ENCODE results near the gene ARHGAP6.
"Not testable (repeated sequence)": the region's sequence is repeated elsewhere in the genome, so short reads cannot be mapped to it uniquely, and the experiment has no call there.

The ARHGAP6 gene

DNA sequence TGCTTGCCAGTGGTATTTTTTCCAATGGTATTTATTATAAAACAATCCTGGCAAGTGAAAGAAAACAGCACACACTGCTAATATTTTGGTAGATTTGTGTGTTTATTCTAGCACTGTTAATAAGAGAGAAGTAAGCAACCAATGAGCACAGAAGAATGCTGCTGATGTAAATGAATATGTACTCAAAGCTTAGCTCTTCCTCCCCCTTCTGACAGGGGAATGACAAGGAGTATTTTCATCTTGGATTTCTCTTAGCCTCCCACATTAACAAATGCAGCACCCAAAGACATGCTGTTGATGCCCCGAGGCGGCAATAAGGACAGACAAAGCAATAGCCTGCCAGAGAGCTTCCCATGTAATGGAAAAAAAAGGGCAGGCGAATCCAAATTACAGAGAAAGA, 18.6 kb downstream of the ARHGAP6 start:
- no peaks in the 10 kb centered on the region for H3K9me3 ChIP-seq (ENCODE audit: control insufficient read depth, low read length)
- no peak overlapping the region for H3K4me3 ChIP-seq (ENCODE audit: insufficient read depth, low read depth, low read length)
- no peak overlapping the region for H3K27ac ChIP-seq (ENCODE audit: insufficient read depth, low read depth, low read length, poor library complexity, severe bottlenecking)
- WGBS, 2 experiments = 82 to 90% methylated on average over 3 of the region's 3 CpGs
- H3K36me3 ChIP-seq (ENCODE audit: control insufficient read depth, insufficient read depth, low read length) = no peaks in the 10 kb centered on the region
- H3K27me3 ChIP-seq (ENCODE audit: control insufficient read depth, insufficient read depth, low read length, poor library complexity, severe bottlenecking) = no peaks in the 10 kb centered on the region
- H3K4me1 ChIP-seq (ENCODE audit: control insufficient read depth, insufficient read depth, low read length) = no peaks in the 10 kb centered on the region

DNA sequence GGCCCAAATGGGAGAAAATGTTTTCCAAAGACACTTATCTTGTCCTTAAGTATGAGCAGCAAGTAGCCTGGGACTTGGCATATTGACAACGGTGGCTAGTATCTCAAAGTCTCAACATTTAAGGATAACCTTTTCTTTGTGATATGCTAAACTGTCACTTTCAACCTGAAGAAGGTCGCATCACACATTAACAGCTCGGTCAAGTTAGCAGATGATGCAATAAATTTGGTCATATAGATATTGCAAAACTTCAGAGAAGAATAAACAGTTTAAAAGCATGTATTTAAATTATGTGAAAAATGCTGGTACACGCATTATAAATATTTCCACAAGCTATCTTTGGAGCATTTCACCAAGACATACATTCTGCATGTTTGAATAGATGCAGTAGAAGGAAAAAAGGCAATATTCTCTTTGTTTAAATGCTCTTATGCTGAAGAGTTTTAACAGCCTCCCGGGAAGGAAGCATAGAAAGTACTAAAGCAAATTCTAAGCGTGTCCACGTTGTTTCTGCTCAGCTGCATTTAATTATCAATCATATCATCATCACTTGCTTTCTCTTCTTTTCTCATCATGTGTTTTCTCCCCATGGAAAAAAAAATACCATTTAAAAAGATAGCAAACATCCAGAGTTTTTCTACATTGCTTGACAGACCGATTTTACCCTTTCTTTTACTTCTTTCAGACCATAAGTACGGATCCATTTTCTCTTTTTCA, 24.2 kb downstream of the ARHGAP6 start:
- H3K36me3 ChIP-seq (ENCODE audit: control insufficient read depth, insufficient read depth, low read length) = no peaks in the 10 kb centered on the region
- no peak overlapping the region for H3K27ac ChIP-seq (ENCODE audit: insufficient read depth, low read depth, low read length, poor library complexity, severe bottlenecking)
- H3K4me1 ChIP-seq (ENCODE audit: control insufficient read depth, insufficient read depth, low read length) = no peaks in the 10 kb centered on the region
- no peaks in the 10 kb centered on the region for H3K9me3 ChIP-seq (ENCODE audit: control insufficient read depth, low read length)
- no peak overlapping the region for H3K4me3 ChIP-seq (ENCODE audit: insufficient read depth, low read depth, low read length)
- no peaks in the 10 kb centered on the region for H3K27me3 ChIP-seq (ENCODE audit: control insufficient read depth, insufficient read depth, low read length, poor library complexity, severe bottlenecking)
- WGBS, 2 experiments = 85 to 97% methylated on average over 5 to 6 of the region's 9 CpGs

DNA sequence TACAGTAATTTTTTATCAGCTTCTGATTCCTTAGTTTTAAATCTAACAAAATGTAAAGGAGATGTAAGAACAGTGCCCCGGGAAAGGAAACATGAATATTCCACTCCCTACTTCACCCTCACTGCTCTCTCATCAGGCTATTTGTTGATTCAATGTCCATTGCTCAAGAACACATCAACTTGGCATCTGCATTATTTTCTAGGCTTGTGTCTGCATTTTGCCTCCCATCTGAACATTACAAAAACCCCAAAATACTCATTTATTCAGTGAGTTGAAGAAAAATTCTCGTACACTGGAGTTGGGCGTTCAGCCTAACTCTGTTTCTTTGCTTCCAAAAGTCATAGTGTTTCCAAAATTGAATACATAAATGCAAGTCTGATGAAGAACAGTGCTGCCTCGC, 25.6 kb downstream of the ARHGAP6 start:
- H3K27me3 ChIP-seq (ENCODE audit: control insufficient read depth, insufficient read depth, low read length, poor library complexity, severe bottlenecking) = no peaks in the 10 kb centered on the region
- H3K4me3 ChIP-seq (ENCODE audit: insufficient read depth, low read depth, low read length) = no peak overlapping the region
- no peaks in the 10 kb centered on the region for H3K36me3 ChIP-seq (ENCODE audit: control insufficient read depth, insufficient read depth, low read length)
- no peak overlapping the region for H3K27ac ChIP-seq (ENCODE audit: insufficient read depth, low read depth, low read length, poor library complexity, severe bottlenecking)
- 94 to 100% methylated on average over 4 of the region's 4 CpGs for WGBS, 2 experiments
- H3K4me1 ChIP-seq (ENCODE audit: control insufficient read depth, insufficient read depth, low read length) = no peaks in the 10 kb centered on the region
- H3K9me3 ChIP-seq (ENCODE audit: control insufficient read depth, low read length) = no peaks in the 10 kb centered on the region

DNA sequence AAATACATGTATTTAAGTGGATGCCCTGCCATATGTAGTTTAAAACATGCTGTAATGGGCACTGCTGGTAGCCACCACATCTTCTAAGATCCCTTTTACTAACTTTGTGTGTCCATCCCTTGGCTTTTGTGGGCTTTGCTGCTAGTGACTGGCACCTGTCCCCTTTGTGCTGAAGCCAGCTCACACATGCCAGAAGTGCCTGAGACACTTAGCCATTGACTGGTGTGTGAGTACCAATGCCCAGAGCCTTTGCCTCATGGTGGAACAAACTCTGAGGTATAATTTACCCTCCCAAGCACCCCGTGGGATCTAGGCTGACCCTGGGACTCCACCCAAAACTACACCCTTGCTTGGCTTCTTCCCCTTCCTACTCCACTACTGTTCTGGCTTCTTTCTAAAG, 33.0 kb downstream of the ARHGAP6 start:
- 74 to 76% methylated on average over 1 of the region's 1 CpG for WGBS, 2 experiments
- Histone ChIP-seq H3K4me1 (ENCODE audit: control insufficient read depth, insufficient read depth, low read length) (no peaks in the 10 kb centered on the region), H3K36me3 (ENCODE audit: control insufficient read depth, insufficient read depth, low read length) (no peaks in the 10 kb centered on the region), H3K9me3 (ENCODE audit: control insufficient read depth, low read length) (no peaks in the 10 kb centered on the region), H3K27me3 (ENCODE audit: control insufficient read depth, insufficient read depth, low read length, poor library complexity, severe bottlenecking) (no peaks in the 10 kb centered on the region), H3K4me3 (ENCODE audit: insufficient read depth, low read depth, low read length) (no peak overlapping the region), H3K27ac (ENCODE audit: insufficient read depth, low read depth, low read length, poor library complexity, severe bottlenecking) (no peak overlapping the region)

DNA sequence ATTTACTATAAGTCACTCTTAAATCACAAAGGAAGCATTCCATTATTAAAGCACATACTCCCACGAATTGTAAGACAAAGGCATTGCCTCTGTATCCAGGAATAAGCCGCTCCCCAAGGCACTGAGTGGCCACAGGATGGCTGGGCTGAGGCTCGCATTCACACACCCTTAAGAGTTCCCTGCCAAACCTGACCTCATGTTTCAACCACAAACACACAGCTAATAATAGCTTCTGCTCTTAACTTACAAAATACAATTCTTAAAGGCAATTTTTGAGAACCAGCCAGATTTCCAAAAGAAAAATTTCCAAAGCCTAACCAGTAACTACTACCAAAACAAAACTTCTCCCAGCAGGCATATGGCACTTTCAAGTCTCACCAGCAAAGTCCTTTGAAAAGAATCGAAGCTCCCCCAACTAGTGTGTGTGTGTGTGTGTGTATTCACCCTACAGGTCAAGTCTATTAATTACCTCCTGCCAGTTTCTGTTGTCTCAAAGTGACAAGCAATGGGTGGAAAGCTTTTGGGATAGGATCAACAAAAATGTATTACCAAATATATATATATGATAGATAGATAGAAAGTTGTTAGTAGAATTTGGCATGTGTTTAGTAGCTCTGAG, 36.0 kb downstream of the ARHGAP6 start:
- no peaks in the 10 kb centered on the region for H3K4me1 ChIP-seq (ENCODE audit: control insufficient read depth, insufficient read depth, low read length)

DNA sequence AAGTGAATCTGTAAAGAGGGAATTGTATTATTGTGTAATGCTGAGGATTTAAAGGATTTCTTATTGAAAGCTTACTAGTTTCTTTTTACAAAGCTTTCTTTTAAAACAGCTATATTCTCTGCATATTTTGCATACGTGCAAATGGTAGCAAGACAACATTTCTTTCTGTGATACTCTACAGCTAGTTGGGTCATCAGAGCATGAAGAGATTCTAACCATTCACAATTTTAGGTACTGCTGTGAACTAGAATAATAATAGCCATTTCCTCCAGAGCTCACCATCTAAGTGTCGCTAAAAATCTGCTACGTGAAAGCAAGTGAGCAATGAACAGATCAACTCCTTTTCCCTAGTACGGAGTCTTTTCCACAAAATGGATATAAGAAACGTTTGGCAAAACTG, 37.3 kb downstream of the ARHGAP6 start:
- Histone ChIP-seq H3K4me1 (ENCODE audit: control insufficient read depth, insufficient read depth, low read length) (no peaks in the 10 kb centered on the region), H3K4me3 (ENCODE audit: insufficient read depth, low read depth, low read length) (no peak overlapping the region), H3K36me3 (ENCODE audit: control insufficient read depth, insufficient read depth, low read length) (no peaks in the 10 kb centered on the region), H3K27me3 (ENCODE audit: control insufficient read depth, insufficient read depth, low read length, poor library complexity, severe bottlenecking) (no peaks in the 10 kb centered on the region), H3K9me3 (ENCODE audit: control insufficient read depth, low read length) (no peaks in the 10 kb centered on the region), H3K27ac (ENCODE audit: insufficient read depth, low read depth, low read length, poor library complexity, severe bottlenecking) (no peak overlapping the region)
- WGBS, 2 experiments = 82 to 90% methylated on average over 4 of the region's 5 CpGs

More for the DNA sequence above, 36.0 kb downstream of the ARHGAP6 start:
- Histone ChIP-seq H3K9me3 (ENCODE audit: control insufficient read depth, low read length) (no peaks in the 10 kb centered on the region), H3K27me3 (ENCODE audit: control insufficient read depth, insufficient read depth, low read length, poor library complexity, severe bottlenecking) (no peaks in the 10 kb centered on the region), H3K27ac (ENCODE audit: insufficient read depth, low read depth, low read length, poor library complexity, severe bottlenecking) (no peak overlapping the region), H3K4me3 (ENCODE audit: insufficient read depth, low read depth, low read length) (no peak overlapping the region), H3K36me3 (ENCODE audit: control insufficient read depth, insufficient read depth, low read length) (no peaks in the 10 kb centered on the region)
- WGBS, 2 experiments = 71 to 75% methylated on average over 3 of the region's 4 CpGs

DNA sequence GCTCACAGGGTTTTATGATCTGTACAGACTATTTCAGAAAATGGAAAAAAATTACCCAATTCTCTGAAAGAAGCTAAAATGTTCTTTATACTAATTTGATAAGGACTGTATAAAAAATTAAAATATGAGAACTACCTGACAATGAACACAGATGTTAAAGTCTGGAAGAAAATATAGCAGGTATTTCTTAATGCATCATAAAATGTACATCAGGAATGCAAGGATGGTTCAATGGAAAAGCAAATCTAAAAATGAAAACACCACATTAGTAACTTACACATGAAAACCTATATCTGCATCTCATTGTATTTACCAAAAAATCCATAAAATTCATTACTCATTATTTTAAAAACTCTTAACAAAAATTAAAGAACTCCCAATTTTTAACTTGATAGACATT, 39.4 kb downstream of the ARHGAP6 start:
- no peaks in the 10 kb centered on the region for H3K9me3 ChIP-seq (ENCODE audit: control insufficient read depth, low read length)
- no peaks in the 10 kb centered on the region for H3K36me3 ChIP-seq (ENCODE audit: control insufficient read depth, insufficient read depth, low read length)
- H3K27me3 ChIP-seq (ENCODE audit: control insufficient read depth, insufficient read depth, low read length, poor library complexity, severe bottlenecking) = no peaks in the 10 kb centered on the region
- H3K27ac ChIP-seq (ENCODE audit: insufficient read depth, low read depth, low read length, poor library complexity, severe bottlenecking) = no peak overlapping the region
- H3K4me1 ChIP-seq (ENCODE audit: control insufficient read depth, insufficient read depth, low read length) = no peaks in the 10 kb centered on the region
- H3K4me3 ChIP-seq (ENCODE audit: insufficient read depth, low read depth, low read length) = no peak overlapping the region

DNA sequence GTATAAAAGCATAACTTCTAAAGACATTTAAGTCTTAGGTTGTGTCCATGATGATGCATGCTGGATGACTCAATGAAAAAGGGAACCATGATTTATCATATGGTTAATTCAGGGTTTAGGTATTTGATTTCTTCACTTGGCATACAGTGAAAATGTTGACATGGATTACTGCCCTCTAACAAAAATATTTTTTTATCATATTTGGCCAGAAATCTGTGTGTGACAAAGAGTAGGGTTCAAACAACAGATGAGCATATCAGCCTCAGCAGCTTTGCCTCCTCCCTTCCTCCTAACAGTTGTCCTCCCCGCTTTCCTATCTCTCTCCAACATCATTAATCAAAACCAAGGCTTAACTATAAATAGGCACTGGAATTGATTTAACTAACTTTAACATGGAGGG, 46.3 kb downstream of the ARHGAP6 start:
- 90% methylated on average over 1 of the region's 1 CpG; no CpG with 5 or more reads in 1 of the 2 experiments for WGBS, 2 experiments
- H3K4me3 ChIP-seq (ENCODE audit: insufficient read depth, low read depth, low read length) = no peak overlapping the region
- no peaks in the 10 kb centered on the region for H3K4me1 ChIP-seq (ENCODE audit: control insufficient read depth, insufficient read depth, low read length)
- no peaks in the 10 kb centered on the region for H3K36me3 ChIP-seq (ENCODE audit: control insufficient read depth, insufficient read depth, low read length)
- H3K27ac ChIP-seq (ENCODE audit: insufficient read depth, low read depth, low read length, poor library complexity, severe bottlenecking) = no peak overlapping the region
- H3K27me3 ChIP-seq (ENCODE audit: control insufficient read depth, insufficient read depth, low read length, poor library complexity, severe bottlenecking) = no peaks in the 10 kb centered on the region
- no peaks in the 10 kb centered on the region for H3K9me3 ChIP-seq (ENCODE audit: control insufficient read depth, low read length)

DNA sequence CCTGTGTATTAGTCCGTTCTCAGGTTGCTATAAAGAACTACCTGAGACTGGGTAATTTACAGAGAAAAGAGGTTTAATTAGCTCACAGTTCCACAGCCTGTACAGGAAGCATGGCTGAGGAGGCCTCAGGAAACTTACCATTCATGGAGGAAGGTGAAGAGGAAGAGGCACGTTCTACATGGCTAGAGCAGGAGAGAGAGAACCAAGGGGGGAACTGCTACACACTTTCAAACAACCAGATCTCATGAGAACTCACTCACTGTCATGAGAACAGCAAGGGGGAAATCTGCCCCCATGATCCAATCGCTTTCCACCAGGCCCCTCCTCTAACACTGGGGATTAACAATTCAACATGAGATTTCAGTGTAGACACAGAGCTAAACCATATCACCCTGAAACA, 51.5 kb downstream of the ARHGAP6 start:
- H3K27me3 ChIP-seq (ENCODE audit: control insufficient read depth, insufficient read depth, low read length, poor library complexity, severe bottlenecking); H3K4me1 ChIP-seq (ENCODE audit: control insufficient read depth, insufficient read depth, low read length); H3K4me3 ChIP-seq (ENCODE audit: insufficient read depth, low read depth, low read length); H3K9me3 ChIP-seq (ENCODE audit: control insufficient read depth, low read length); H3K27ac ChIP-seq (ENCODE audit: insufficient read depth, low read depth, low read length, poor library complexity, severe bottlenecking); H3K36me3 ChIP-seq (ENCODE audit: control insufficient read depth, insufficient read depth, low read length): not testable (repeated sequence)
- WGBS, 2 experiments = 85 to 92% methylated on average over 2 of the region's 3 CpGs

DNA sequence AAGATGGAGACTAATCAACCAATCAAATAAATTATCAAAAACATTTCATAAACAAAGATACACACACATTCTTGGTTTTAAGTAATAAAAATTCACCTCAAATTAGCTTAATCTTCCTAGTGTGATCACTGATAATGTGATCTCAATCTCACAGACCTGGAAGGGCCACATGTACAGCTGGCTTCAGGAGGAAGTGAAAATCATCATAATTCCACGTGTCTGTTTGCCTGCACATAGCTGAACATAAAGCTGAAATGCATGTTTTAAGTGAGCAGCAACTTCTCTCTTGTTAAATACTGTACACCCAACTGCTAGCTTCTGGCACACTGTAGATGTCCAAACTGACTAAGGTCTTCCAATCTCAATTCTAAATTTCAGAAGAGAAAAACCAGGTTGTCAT, 53.8 kb downstream of the ARHGAP6 start:
- H3K4me1 ChIP-seq (ENCODE audit: control insufficient read depth, insufficient read depth, low read length) = no peaks in the 10 kb centered on the region
- no peaks in the 10 kb centered on the region for H3K27me3 ChIP-seq (ENCODE audit: control insufficient read depth, insufficient read depth, low read length, poor library complexity, severe bottlenecking)
- H3K9me3 ChIP-seq (ENCODE audit: control insufficient read depth, low read length) = no peaks in the 10 kb centered on the region
- H3K4me3 ChIP-seq (ENCODE audit: insufficient read depth, low read depth, low read length) = no peak overlapping the region
- H3K27ac ChIP-seq (ENCODE audit: insufficient read depth, low read depth, low read length, poor library complexity, severe bottlenecking) = no peak overlapping the region
- 80 to 100% methylated on average over 1 of the region's 1 CpG for WGBS, 2 experiments
- H3K36me3 ChIP-seq (ENCODE audit: control insufficient read depth, insufficient read depth, low read length) = no peaks in the 10 kb centered on the region
